HG03108 (cell line): ENCODE measurements around the gene POC1A.
"Not testable (repeated sequence)": the region's sequence is repeated elsewhere in the genome, so short reads cannot be mapped to it uniquely, and the experiment has no call there.

ENCODE experiments used
- ATAC-seq: cut with Tn5 transposase; IDR thresholded peaks from one replicate; pipeline ENCODE4 v1.9.1; 2021; ENCODE audit warnings: moderate library complexity; ENCODE audit not compliant: unreplicated experiment

The POC1A gene

GRCh38 chr3:52153389-52154096 lies 680 bp downstream of the POC1A start:
- peak; percentile 1 for ATAC-seq

- ATAC-seq: not testable (repeated sequence)
Measured at GRCh38 chr3:52151991-52152390, 2.2 kb downstream of the POC1A start.

DNA sequence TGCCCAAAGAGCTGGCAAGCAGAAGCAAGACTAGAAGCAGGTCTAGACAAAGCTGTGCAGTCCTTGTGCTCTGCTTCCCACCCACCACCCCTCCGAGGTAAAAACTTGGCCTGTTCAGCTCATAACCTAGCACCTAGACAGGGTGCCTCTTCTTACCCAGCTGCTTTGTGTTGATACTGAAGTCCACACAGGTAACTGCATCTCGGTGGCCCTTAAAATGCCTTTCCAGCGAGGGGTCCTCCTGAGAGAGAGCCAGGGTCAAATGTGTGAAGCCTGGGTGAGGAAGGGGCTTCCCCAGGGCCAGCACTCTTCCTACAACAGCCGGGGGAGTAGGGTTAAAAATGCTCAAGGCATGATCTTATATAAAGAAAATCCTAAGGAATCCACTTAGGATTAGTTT lies 3.4 kb downstream of the POC1A start:
- no peak for ATAC-seq

DNA sequence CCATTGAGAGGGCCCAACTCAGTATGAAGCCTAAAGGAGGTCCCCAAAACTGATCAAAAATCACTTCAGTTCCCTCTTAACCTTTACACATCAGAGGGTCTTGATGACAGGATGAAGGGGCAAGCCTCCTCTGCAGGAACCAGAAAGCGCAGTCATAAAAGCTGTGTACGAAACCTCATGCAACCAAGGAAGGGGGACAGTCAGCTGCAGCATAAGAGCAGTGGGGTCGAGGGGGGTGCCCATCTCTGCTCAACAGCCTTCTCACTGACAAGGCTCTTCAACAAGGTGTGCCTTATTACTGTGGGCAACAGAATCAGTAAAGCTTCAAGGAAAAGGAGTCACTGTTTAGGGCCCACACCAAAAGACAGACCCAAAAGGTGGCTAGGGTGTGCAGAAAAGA lies 3.9 kb downstream of the POC1A start:
- ATAC-seq: no peak

- ATAC-seq: no peak
Measured at GRCh38 chr3:52149726-52150125, 4.5 kb downstream of the POC1A start.

- no peak for ATAC-seq
Measured at GRCh38 chr3:52149021-52149420, 5.2 kb downstream of the POC1A start.

GRCh38 chr3:52147804-52148203 lies 6.4 kb downstream of the POC1A start:
- no peak for ATAC-seq

- no peak for ATAC-seq
Measured at GRCh38 chr3:52146811-52147210, 7.4 kb downstream of the POC1A start.

DNA sequence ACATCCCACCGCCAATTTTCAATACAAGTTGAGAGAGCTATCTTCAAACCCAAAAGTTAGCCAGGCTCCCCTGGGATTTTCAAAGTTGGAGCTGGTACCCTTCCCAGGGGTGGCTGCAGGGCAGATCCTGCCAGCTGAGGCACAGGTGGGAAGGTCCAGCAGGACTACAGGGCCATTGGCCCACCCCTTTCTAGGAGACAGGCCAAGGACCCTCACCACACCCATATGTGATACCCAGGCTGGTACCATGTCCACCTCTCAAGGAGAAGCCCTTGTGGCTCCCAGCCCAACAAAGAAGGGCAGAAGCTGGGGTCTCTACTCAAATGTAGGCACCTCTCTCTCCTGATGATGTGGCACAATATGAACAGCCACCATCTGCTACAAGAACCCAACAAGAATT lies 8.0 kb downstream of the POC1A start:
- no peak for ATAC-seq

- no peak for ATAC-seq
Measured at GRCh38 chr3:52145736-52146110, 8.5 kb downstream of the POC1A start.

DNA sequence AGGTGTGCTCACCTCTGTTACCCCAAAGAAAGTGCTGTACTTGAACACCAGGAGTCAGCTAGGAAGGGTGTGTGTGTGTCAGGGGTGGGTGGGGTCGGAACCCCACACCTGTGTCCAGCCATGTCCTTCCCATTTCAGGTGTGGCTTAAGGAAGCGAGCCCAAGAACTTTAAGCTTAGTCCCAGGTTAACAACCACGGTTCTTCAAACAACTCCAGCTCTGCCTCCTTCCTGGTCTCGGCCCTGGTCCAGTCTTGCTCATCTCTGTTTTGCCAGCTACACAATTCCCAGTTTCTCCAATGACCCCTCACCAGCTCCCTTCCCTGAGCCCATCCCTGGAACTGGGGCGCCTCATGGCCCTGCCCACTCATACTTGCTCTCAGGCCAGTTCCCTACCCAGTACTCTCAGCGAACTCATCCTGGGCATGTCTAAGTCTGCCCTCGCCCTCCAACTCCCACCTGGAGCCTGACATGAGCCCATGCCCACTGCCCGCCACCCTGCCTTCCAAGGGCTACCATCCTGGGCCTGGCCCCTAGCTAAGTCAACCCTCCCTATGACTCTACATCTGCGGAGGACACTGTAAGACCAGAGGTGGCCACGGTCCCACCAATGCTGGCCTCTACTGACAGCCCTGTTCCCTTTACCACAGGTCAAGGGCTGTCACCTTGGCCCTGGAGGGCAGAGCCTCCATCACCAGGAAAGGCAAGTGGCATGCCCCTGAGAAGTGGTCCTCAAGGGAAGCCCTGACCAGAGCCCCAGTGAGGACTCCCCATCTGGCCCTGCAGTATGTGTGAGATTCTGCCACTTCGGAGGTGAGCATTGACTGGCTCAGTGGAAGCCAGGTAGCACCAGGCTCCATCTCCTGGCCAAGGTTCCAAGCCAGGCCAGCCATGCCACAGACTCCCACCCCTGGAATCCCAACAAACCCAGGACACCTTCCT lies 9.2 kb downstream of the POC1A start:
- ATAC-seq: no peak

- peak; percentile 61 for ATAC-seq
Measured at GRCh38 chr3:52144034-52144795, 10.0 kb downstream of the POC1A start.

DNA sequence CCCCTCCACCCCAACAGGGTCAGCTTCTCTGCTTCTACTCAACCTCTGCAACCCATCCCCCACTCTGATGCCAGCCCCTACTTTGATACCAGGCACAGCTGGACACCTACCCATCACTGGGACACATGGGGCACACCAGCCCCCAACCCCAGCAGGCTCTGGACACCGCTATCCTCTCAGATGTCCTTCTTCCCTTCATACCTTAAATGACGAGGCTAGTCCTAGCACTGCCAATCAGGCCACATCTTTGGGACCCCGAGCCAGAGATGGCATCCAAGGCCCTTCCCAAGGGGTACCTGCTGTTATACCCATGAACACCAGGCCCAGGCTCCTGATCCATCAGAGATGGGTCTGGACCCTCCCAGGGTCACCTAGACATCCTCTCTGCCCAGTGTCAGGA lies 10.6 kb downstream of the POC1A start:
- no peak for ATAC-seq

DNA sequence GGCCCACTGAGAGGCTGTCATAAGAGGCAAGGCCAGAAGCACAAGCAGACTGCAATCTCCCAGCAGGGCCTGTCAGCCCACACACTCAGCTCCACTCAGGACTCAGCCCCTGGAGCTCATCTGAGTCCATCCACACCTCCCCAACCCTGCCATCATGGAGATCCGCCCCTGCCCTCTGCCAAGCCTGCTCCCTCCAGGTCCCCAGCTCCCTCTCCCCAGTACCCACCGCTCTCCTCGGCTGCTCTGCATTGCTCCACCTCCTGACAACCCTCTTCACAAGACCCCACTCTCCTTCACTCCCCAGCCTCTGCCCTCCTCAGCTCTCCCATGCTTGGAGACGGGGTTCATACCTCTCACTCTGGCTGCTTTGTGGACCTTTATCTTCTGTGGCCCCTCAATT lies 11.1 kb downstream of the POC1A start:
- ATAC-seq: no peak

DNA sequence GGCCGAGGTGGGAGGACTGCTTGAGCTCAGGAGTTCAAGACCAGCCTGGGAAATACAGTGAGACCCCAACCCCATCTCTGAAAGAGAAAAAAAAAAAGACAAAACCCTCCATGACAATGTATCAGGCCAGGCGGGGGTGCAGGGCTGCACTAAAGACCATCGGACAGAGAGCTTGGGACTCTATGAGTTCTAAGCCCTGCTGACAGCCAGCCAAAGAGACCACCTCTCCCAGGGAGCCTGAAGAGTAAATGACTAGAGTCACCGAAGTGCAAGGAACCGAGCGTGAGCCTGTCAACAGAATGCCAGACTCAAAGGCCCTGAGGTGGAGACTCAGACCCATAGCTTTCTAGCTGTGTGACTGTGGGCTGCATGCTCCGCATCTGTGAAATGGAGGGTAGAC lies 12.5 kb downstream of the POC1A start:
- ATAC-seq: no peak

DNA sequence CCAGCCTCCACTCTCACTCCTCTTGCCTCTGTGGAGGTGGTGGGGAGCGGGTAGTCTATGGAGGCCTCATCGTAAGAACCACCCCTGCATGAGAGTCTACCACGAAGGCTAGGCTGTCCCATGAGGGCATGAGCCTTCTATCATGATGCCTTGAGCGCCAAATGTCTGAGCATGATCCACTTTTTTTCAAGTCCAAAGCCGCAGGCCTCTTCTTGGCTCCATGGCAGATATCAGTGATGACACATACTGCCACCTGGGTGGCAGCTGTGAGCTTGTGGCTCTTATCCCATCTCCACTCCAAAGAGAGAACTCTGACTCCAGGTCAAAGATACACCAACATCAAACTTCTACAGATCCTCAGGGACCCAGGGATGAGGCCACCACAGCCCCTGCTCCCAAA lies 13.5 kb downstream of the POC1A start:
- ATAC-seq: no peak

GRCh38 chr3:52140000-52140399 lies 14.2 kb downstream of the POC1A start:
- no peak for ATAC-seq

DNA sequence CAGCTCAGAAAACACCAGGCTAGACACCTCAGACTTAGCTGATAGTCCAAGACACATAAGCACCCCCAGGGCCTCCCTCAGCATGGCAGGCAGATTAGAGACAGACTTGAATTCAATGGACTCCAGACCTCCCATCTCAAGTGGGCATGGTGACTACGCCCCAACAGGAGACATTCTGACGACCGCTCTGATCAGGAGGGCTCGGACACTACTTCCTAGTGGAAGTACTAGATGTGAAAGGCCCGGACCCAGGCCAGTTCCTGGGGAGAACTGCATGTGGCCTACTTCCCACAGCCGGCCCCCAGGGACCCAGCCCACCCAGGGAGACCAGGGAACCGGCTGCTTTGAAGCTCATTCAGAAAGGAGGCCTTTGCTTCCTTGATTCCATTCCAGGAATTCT lies 16.9 kb downstream of the POC1A start:
- no peak for ATAC-seq

GRCh38 chr3:52136513-52136912 lies 17.7 kb downstream of the POC1A start:
- ATAC-seq: no peak

DNA sequence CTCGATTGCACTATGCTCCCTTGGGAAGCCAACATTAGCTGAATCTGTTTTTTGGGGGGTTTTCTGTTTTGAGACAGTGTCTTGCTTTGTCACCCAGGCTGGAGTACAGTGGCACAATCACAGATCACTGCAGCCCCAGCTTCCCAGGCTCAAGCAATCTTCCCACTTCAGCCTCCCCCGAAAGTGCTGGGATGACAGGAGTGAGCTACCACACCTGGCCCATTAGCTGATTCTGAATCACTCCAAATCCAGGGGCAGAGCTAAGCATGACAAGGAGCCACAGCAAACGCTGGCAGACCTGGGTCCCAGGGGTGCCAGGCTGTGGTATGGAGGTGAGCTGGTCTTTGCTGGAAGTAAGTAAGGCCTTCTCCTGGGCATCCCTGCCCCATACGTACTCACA lies 18.9 kb downstream of the POC1A start:
- ATAC-seq: no peak

DNA sequence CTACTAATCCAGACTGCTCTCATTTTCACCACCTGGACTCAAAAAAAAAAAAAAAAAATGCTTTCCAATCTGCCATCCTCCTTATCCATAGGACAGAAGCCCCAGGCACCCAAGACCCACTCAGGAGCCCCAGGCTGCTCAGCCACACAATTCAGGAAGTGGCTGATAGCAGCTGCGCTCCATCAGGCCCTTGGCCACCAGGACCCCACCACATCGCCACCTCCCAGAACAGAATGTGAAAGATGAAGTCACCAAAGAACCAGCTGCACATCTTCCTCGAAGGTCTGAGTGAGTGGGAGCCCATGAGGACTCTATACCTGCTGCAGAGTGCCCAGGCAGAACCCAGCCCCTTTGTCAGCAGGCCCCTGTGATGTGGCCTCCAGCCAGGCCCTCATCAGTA lies 19.5 kb downstream of the POC1A start:
- ATAC-seq: no peak

GRCh38 chr3:52132930-52133329 lies 21.3 kb downstream of the POC1A start:
- no peak for ATAC-seq
